ENCODE measurements around the gene ATP5F1B. TPM values are rescaled to one million over a fixed set of nuclear protein-coding genes. Genes with fewer than 3 reads are reported as not detected.

ATP5F1B gene
- total RNA-seq = 100 to 1,000 TPM; 249 to 529 TPM
- 100 to 1,000 TPM; 216 to 537 TPM for polyA plus RNA-seq
- long read RNA-seq, donor 1, transcript ATP5F1B-201 (10 exons, 1,839 nt) = major isoform, 152 of 479 reads
- long read RNA-seq, donor 1, transcript ATP5F1B-208 (2 exons, 457 nt) = minor isoform, 29 of 479 reads
- long read RNA-seq, donor 1, partial matches to known transcripts = 290 of 479 reads
- long read RNA-seq, donor 1, other reads (novel, unspliced or antisense) = 5 of 479 reads
- long read RNA-seq, donor 2, transcript ATP5F1B-201 (10 exons, 1,839 nt) = major isoform, 43 of 257 reads
- long read RNA-seq, donor 2, transcript ATP5F1B-208 (2 exons, 457 nt) = minor isoform, 22 of 257 reads
- long read RNA-seq, donor 2, partial matches to known transcripts = 190 of 257 reads
- long read RNA-seq, donor 2, other reads (novel, unspliced or antisense) = 0 of 257 reads
- long read RNA-seq, donor 3, transcript ATP5F1B-201 (10 exons, 1,839 nt) = major isoform, 73 of 221 reads
- long read RNA-seq, donor 3, transcript ATP5F1B-208 (2 exons, 457 nt) = minor isoform, 13 of 221 reads
- long read RNA-seq, donor 3, partial matches to known transcripts = 133 of 221 reads
- long read RNA-seq, donor 3, other reads (novel, unspliced or antisense) = 0 of 221 reads
- long read RNA-seq, donor 4, transcript ATP5F1B-201 (10 exons, 1,839 nt) = major isoform, 34 of 262 reads
- long read RNA-seq, donor 4, transcript ATP5F1B-208 (2 exons, 457 nt) = minor isoform, 22 of 262 reads
- long read RNA-seq, donor 4, partial matches to known transcripts = 202 of 262 reads
- long read RNA-seq, donor 4, other reads (novel, unspliced or antisense) = 0 of 262 reads
- long read RNA-seq, donor 5, transcript ATP5F1B-208 (2 exons, 457 nt) = minor isoform, 30 of 596 reads
- long read RNA-seq, donor 5, transcript ATP5F1B-206 (3 exons, 863 nt) = minor isoform, 5 of 596 reads
- long read RNA-seq, donor 5, transcript ATP5F1B-201 (10 exons, 1,839 nt) = major isoform, 175 of 596 reads
- long read RNA-seq, donor 5, partial matches to known transcripts = 386 of 596 reads
- long read RNA-seq, donor 5, other reads (novel, unspliced or antisense) = 0 of 596 reads

DNA sequence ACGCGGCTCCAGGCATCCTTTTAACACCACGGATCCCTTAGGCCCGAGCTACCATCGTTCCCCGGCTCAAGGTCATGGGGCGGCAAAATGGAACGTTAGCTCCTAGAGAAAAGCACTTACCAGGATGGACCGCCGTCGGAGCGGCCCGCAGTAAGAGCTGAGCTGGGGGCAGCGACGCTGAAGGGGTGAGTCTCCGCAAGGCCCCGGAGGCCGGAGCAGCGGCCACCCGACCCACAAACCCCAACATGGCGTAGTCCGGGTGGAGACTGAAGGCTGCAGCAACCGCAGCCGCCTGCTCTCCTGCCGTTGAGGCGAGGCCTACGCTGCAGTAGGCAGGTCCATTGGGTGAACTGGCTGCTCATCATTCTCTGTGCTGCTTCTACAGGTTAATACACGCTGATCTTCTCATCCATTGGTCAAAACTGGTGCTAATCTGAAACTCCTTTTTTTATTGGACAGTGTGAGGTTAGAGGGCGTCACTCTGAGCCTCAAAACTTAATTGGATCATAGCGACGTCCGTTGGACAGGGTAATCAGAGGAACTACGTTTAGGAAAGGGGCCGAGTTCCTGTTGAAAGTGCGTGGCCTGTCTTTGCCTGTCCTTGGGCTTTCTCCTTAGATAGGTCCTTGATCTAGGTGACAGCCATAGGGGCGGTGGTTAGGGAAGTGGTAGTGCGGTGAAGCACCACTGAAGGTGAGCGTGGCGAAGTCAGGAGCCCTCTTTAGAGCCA, at the start of gene ATP5F1B:
ATP5F1B (minus strand) TSS at position 268 of the 730 bp plus-strand sequence; CDS start at position 247, 21 bp downstream.
- Histone ChIP-seq H3K27ac (ENCODE audit: low read depth in 1 of 2, low read length in 1 of 2) (peak within 1 kb of the TSS; percentile 95 to 98), H3K4me1 (ENCODE audit: control insufficient read depth in 5 of 5, insufficient read depth in 5 of 5, low read length in 5 of 5) (peaks cover 0 to 12% (median 6%) of the 10 kb centered on the region in 5 donors), H3K36me3 (ENCODE audit: control insufficient read depth in 4 of 4, insufficient read depth in 4 of 4, low read length in 4 of 4) (peaks cover 18 to 33% (median 21%) of the 10 kb centered on the region in 4 donors), H3K9ac (ENCODE audit: insufficient read depth in 1 of 2, low read length in 2 of 2) (peak within 1 kb of the TSS; percentile 89 to 98), H3K27me3 (ENCODE audit: control insufficient read depth in 3 of 3, insufficient read depth in 3 of 3, low read length in 2 of 3) (no peaks in the 10 kb centered on the region), H3K4me3 (peak within 1 kb of the TSS; percentile 93), H3K9me3 (ENCODE audit: control insufficient read depth in 4 of 4, insufficient read depth in 3 of 4, low read length in 3 of 4) (no peaks in the 10 kb centered on the region)
- TF ChIP-seq, protein P1, sequence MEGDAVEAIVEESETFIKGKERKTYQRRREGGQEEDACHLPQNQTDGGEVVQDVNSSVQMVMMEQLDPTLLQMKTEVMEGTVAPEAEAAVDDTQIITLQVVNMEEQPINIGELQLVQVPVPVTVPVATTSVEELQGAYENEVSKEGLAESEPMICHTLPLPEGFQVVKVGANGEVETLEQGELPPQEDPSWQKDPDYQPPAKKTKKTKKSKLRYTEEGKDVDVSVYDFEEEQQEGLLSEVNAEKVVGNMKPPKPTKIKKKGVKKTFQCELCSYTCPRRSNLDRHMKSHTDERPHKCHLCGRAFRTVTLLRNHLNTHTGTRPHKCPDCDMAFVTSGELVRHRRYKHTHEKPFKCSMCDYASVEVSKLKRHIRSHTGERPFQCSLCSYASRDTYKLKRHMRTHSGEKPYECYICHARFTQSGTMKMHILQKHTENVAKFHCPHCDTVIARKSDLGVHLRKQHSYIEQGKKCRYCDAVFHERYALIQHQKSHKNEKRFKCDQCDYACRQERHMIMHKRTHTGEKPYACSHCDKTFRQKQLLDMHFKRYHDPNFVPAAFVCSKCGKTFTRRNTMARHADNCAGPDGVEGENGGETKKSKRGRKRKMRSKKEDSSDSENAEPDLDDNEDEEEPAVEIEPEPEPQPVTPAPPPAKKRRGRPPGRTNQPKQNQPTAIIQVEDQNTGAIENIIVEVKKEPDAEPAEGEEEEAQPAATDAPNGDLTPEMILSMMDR (IDR thresholded peaks at IDR 0.05; ENCODE audit: control extremely low read depth, extremely low read depth) = no peak
- ATAC-seq (ENCODE audit: insufficient read depth, low FRiP score) (peak; percentile 98), DNase-seq (peak; percentile 97 to 100 (median 100))
- WGBS, 2 donors = 0 to 4% methylated on average over 39 of the region's 39 CpGs

DNA sequence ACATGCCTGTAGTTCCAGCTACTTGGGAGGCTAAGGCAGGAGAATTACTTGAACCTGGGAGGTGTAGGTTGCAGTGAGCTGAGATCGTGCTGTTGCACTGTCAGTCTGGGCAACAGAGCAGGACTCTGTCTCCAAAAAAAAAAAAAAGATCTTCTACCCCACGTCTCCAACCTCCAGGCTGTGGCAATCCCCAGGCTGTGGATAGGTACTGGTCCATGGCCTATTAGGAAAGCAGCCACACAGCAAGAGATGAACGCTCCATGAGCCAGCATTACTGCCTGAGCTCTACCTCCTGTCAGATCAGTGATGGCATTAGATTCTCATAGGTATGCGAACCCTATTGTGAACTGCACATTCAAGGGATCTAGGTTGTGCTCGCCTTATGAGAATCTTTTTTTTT, 48.4 kb upstream of the ATP5F1B start:
- Histone ChIP-seq H3K4me3 (no peak overlapping the region), H3K4me1 (ENCODE audit: control insufficient read depth in 5 of 5, insufficient read depth in 5 of 5, low read length in 5 of 5) (peaks cover 0 to 2% (median 0%) of the 10 kb centered on the region in 5 donors), H3K9ac (ENCODE audit: insufficient read depth in 1 of 2, low read length in 2 of 2) (no peak overlapping the region), H3K27me3 (ENCODE audit: control insufficient read depth in 3 of 3, insufficient read depth in 3 of 3, low read length in 2 of 3) (no peaks in the 10 kb centered on the region), H3K27ac (ENCODE audit: low read depth in 1 of 2, low read length in 1 of 2) (no peak overlapping the region), H3K9me3 (ENCODE audit: control insufficient read depth in 4 of 4, insufficient read depth in 3 of 4, low read length in 3 of 4) (no peaks in the 10 kb centered on the region), H3K36me3 (ENCODE audit: control insufficient read depth in 4 of 4, insufficient read depth in 4 of 4, low read length in 4 of 4) (no peaks in the 10 kb centered on the region)
- 83 to 89% methylated on average over 5 of the region's 5 CpGs for WGBS, 2 donors
- DNase-seq (no peak), ATAC-seq (ENCODE audit: insufficient read depth, low FRiP score) (no peak)
- TF ChIP-seq, protein P1 (IDR thresholded peaks at IDR 0.05; ENCODE audit: control extremely low read depth, extremely low read depth) = no peak

DNA sequence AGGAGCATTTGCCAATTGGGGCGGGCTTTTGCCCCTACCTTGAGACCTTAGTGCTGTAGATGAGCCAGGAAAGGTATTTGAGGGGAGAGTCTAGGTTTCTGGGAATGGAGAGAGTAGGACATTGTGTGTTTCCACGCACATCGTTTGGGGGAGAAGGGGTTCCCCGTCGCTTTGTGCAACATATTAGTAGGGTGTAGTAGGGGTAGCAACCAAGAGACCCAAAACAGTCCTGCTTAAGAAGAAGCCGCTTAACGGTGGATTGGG, 43.0 kb upstream of the ATP5F1B start:
- peaks cover 0 to 20% (median 4%) of the 10 kb centered on the region in 5 donors for H3K4me1 ChIP-seq (ENCODE audit: control insufficient read depth in 5 of 5, insufficient read depth in 5 of 5, low read length in 5 of 5)
- peak overlapping the region; percentile 40 for H3K4me3 ChIP-seq
- ATAC-seq (ENCODE audit: insufficient read depth, low FRiP score) = no peak
- H3K27ac ChIP-seq (ENCODE audit: low read depth in 1 of 2, low read length in 1 of 2) = peak overlapping the region; percentile 93 to 96
- WGBS, 2 donors = 0 to 7% methylated on average over 7 of the region's 7 CpGs
- TF ChIP-seq, protein P1 (IDR thresholded peaks at IDR 0.05; ENCODE audit: control extremely low read depth, extremely low read depth) = no peak
- no peaks in the 10 kb centered on the region for H3K27me3 ChIP-seq (ENCODE audit: control insufficient read depth in 3 of 3, insufficient read depth in 3 of 3, low read length in 2 of 3)
- H3K9me3 ChIP-seq (ENCODE audit: control insufficient read depth in 4 of 4, insufficient read depth in 3 of 4, low read length in 3 of 4) = no peaks in the 10 kb centered on the region
- peaks cover 0 to 7% (median 0%) of the 10 kb centered on the region in 4 donors for H3K36me3 ChIP-seq (ENCODE audit: control insufficient read depth in 4 of 4, insufficient read depth in 4 of 4, low read length in 4 of 4)
- peak overlapping the region; percentile 46 to 98 for H3K9ac ChIP-seq (ENCODE audit: insufficient read depth in 1 of 2, low read length in 2 of 2)
- no peak for DNase-seq

Measured in lung (tissue), 16 donors.